Retinal pigment epithelial cell (primary cell): ENCODE measurements around the gene IL34.

ENCODE experiments used
- DNase-seq: peaks from one replicate; pipeline ENCODE4 v3.0.0-alpha.2; 2010; ENCODE audit warnings: low read depth
- H3K4me3 ChIP-seq: 2 replicates; pipeline ENCODE4 v1.5.1; 2011; ENCODE audit warnings: mild to moderate bottlenecking, low read length, control low read depth, moderate library complexity
- CTCF ChIP-seq: conservative IDR thresholded peaks from 2 replicates; pipeline ENCODE4 v1.5.1; 2011; ENCODE audit warnings: low read depth, low read length, control low read depth, inconsistent platforms

The IL34 gene

DNA sequence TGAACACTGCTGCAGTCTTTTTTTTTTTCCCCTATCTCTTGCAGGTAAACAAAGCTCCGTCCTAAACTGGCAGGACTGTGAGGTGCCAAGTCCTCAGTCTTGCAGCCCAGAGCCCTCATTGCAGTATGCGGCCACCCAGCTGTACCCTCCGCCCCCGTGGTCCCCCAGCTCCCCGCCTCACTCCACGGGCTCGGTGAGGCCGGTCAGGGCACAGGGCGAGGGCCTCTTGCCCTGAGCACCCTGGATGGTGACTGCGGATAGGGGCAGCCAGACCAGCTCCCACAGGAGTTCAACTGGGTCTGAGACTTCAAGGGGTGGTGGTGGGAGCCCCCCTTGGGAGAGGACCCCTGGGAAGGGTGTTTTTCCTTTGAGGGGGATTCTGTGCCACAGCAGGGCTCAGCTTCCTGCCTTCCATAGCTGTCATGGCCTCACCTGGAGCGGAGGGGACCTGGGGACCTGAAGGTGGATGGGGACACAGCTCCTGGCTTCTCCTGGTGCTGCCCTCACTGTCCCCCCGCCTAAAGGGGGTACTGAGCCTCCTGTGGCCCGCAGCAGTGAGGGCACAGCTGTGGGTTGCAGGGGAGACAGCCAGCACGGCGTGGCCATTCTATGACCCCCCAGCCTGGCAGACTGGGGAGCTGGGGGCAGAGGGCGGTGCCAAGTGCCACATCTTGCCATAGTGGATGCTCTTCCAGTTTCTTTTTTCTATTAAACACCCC lies 13.8 kb downstream of the IL34 start:
- DNase-seq: no peak
- no peak for TF ChIP-seq CTCF
- H3K4me3 ChIP-seq: no peak overlapping the region

DNA sequence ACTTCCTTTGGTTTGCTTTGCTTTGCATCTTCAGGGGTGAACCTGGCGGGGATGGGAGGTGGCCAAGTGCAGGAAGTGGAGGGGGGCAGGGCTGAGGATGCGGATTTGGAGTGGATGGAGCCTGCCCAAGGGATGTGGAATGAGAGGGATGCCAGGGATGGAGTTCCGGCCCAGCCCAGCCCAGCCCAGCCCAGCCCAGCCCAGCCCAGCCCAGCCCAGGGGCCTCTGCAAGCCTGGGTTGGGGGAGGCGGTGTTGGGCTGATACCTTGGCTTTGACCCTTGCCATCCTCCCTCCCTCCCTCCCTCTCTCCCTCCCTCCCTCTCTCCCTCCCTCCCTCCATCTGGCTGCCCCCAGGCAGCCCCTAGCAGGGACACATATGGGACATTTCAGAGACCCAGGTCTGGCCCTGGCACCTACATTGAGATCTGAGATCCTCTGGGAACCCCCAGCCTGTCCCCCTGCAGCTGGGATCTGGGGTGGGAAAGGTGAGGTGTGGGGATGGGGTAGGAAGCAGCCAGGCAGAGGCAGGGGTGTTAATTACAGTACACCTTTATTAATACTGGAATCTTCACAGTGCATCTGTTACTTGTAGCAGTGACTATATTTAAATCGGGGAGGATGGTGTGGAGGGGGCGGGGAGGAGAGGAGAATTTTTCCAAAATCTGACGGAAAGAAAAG lies 14.5 kb downstream of the IL34 start:
- H3K4me3 ChIP-seq: no peak overlapping the region
- TF ChIP-seq CTCF: no peak
- no peak for DNase-seq

DNA sequence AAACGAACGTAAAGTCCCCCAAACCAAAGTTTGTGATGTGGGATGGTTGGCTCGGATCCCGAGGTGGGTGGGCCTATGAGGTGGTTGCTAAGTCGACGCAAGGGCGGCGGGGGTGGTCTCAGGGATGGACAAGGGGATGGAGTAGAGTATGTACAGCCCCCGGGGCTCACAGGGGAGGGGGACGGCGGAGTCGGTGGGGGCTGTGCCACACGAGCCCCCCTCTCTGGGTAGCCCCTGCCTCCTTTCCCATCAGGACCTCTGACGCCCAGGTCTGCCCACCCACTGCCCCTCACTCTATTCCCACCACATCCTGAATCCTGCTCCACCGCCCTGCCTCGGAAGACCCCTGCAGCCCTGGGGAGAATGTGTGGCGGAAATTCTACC lies 15.2 kb downstream of the IL34 start:
- DNase-seq: no peak
- TF ChIP-seq CTCF: no peak
- no peak overlapping the region for H3K4me3 ChIP-seq

DNA sequence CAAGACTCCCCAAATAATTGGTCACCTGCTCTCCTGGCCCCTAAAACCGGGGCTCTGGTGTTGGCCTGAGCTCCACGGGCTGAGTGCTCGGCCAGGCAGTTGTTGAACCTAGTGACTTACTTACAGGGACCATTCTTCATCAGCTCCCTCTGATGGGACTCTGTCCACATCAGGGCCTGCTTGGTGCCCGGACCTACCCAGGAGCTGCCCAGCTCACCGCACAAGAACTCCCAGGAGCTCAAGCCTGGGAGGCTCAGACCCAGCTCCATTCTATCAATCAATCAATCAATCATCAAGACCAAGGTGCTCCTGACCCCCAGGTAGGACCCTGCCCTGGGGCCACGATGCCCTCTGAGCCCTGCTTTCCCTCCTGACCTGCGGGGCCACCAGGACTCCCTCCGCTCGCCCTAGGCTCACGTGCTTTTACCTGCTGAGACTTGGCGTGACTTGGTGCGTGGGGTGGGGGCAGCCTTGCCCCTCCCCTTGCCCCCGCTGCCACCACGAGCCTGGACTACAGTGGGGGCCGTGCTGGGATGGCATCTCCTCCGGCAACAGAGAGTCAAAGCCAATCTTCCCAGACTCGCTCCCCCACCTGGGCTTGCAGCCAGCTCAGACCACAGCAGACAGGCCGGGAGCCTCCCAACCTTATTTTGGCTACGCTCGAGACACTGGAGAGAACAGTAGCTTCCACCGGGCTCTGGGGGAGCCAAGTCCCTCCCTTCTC lies 15.7 kb downstream of the IL34 start:
- H3K4me3 ChIP-seq: no peak overlapping the region
- no peak for DNase-seq
- TF ChIP-seq CTCF: no peak

DNA sequence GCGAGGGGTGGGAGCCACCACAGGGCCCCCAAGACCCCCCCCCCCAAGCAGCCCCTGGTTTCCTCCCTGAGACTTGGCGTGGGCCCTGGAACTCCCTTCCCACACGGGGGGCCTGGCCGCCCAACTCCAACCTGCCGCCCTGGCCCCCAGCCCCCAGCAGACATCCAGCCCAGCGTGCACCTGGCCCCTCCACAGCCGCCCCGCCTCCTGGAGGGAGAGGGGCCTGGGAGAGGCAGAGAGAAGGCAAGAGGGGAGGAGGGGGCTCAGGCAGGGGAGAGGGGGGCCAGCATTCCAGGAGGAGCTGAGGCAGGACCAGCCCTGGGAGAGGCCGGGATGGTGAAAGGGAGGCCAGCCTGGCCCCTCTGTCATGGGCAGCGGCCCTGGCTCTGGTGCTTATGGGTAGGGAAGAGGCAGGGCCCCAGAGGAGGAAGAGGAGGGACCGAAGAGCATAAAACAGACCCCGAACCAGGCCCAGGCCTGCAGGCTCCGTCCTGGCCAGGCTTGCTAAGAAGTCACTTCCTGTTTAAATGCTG lies 16.7 kb downstream of the IL34 start:
- DNase-seq: no peak
- no peak for TF ChIP-seq CTCF
- no peak overlapping the region for H3K4me3 ChIP-seq

- no peak for TF ChIP-seq CTCF
- no peak for DNase-seq
- H3K4me3 ChIP-seq: no peak overlapping the region
Measured at GRCh38 chr16:70663524-70664324, 17.4 kb downstream of the IL34 start.
